GM12878 (cell line): ENCODE measurements around the gene SLC2A4RG.

ENCODE experiments used
- EZH2 ChIP-seq: IDR thresholded peaks from 2 replicates; pipeline ENCODE4 v1.6.1; 2012; ENCODE audit warnings: low read depth, mild to moderate bottlenecking, control low read depth, inconsistent platforms, low read length, borderline replicate concordance; ENCODE audit not compliant: control insufficient read depth
- POLR2AphosphoS5 ChIP-seq: IDR thresholded peaks from 2 replicates; pipeline ENCODE4 v1.6.1; 2011; ENCODE audit warnings: mild to moderate bottlenecking, low read length, inconsistent platforms
- SRF ChIP-seq, 2 experiments: IDR thresholded peaks; 2 replicates each; pipeline ENCODE4 v1.6.1; 2011; ENCODE audit warnings: low read depth in 2 of 2, low read length in 2 of 2, mild to moderate bottlenecking in 1 of 2, moderate library complexity in 1 of 2
- TF ChIP-seq, protein P1 (sequence below): IDR thresholded peaks from 2 replicates; pipeline ENCODE4 v1.6.1; 2011; ENCODE audit warnings: low read depth, low read length, improper control_type of control experiment, borderline replicate concordance
- TF ChIP-seq, protein P2 (sequence below), 3 experiments: IDR thresholded peaks in 2 of 3; conservative IDR thresholded peaks in 1 of 3; 2 replicates each; pipeline ENCODE4 v1.5.1; 2011; ENCODE audit warnings: low read depth in 3 of 3, low read length in 3 of 3, mild to moderate bottlenecking in 3 of 3, control low read depth in 2 of 3, moderate library complexity in 2 of 3, inconsistent platforms in 1 of 3, mixed read lengths in 1 of 3; ENCODE audit not compliant: control insufficient read depth in 2 of 3, insufficient read depth in 1 of 3; ENCODE audit errors: extremely low read depth in 1 of 3
- TF ChIP-seq, protein P3 (sequence below): fragments of 450-650 bp; IDR thresholded peaks from 2 replicates; pipeline ENCODE4 v1.6.1; 2017; ENCODE audit warnings: mild to moderate bottlenecking, low read depth, inconsistent platforms; ENCODE audit not compliant: poor library complexity, severe bottlenecking

DNA sequence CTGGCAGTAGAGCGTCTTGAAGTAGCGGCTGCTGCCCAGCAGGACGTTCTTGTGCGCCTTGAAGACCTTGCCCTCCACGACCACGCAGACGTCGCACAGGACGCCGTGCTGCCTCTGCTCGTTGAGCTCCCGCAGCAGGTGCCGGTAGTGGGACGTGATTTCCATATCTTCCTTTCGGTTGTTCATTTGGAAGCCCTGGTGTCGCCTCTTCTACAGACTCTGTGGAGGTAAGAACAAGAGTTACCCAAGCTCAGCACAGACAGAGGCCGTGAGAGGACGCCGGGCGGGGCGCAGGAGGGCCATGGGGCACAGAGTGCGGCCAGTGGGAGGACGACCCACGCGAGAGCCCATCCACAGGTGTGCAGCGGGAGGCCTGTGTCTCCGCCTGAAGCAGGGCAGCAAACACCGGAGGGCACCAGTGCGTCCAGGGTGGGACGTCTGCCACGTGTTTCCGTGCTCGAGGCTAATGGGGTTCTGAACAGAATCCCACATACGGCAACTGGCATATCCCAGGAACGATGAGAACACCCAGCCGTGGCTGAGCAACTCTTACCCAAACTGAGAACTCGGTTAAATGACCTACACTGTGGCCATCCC lies 51.1 kb downstream of the SLC2A4RG start:
- TF ChIP-seq SRF (IDR thresholded peaks at IDR 0.05; ENCODE audit: low read depth in 2 of 2, low read length in 2 of 2) (no peak), EZH2 (no peak), POLR2AphosphoS5 (no peak)
- TF ChIP-seq, protein P1, sequence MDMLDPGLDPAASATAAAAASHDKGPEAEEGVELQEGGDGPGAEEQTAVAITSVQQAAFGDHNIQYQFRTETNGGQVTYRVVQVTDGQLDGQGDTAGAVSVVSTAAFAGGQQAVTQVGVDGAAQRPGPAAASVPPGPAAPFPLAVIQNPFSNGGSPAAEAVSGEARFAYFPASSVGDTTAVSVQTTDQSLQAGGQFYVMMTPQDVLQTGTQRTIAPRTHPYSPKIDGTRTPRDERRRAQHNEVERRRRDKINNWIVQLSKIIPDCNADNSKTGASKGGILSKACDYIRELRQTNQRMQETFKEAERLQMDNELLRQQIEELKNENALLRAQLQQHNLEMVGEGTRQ: no peak
- TF ChIP-seq, protein P2, sequence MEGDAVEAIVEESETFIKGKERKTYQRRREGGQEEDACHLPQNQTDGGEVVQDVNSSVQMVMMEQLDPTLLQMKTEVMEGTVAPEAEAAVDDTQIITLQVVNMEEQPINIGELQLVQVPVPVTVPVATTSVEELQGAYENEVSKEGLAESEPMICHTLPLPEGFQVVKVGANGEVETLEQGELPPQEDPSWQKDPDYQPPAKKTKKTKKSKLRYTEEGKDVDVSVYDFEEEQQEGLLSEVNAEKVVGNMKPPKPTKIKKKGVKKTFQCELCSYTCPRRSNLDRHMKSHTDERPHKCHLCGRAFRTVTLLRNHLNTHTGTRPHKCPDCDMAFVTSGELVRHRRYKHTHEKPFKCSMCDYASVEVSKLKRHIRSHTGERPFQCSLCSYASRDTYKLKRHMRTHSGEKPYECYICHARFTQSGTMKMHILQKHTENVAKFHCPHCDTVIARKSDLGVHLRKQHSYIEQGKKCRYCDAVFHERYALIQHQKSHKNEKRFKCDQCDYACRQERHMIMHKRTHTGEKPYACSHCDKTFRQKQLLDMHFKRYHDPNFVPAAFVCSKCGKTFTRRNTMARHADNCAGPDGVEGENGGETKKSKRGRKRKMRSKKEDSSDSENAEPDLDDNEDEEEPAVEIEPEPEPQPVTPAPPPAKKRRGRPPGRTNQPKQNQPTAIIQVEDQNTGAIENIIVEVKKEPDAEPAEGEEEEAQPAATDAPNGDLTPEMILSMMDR (IDR thresholded peaks at IDR 0.05 in 2 of 3, conservative IDR thresholded peaks at IDR 0.05 in 1 of 3; ENCODE audit: control insufficient read depth in 2 of 3, extremely low read depth in 1 of 3, insufficient read depth in 1 of 3, low read depth in 3 of 3, low read length in 3 of 3): no peak
- TF ChIP-seq, protein P3, sequence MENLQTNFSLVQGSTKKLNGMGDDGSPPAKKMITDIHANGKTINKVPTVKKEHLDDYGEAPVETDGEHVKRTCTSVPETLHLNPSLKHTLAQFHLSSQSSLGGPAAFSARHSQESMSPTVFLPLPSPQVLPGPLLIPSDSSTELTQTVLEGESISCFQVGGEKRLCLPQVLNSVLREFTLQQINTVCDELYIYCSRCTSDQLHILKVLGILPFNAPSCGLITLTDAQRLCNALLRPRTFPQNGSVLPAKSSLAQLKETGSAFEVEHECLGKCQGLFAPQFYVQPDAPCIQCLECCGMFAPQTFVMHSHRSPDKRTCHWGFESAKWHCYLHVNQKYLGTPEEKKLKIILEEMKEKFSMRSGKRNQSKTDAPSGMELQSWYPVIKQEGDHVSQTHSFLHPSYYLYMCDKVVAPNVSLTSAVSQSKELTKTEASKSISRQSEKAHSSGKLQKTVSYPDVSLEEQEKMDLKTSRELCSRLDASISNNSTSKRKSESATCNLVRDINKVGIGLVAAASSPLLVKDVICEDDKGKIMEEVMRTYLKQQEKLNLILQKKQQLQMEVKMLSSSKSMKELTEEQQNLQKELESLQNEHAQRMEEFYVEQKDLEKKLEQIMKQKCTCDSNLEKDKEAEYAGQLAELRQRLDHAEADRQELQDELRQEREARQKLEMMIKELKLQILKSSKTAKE: no peak
